Progenitor cell of endocrine pancreas (in vitro differentiated cells): ENCODE measurements around the gene NCAPD3. TPM values are rescaled to one million over a fixed set of nuclear protein-coding genes. Genes with fewer than 3 reads are reported as not detected.

ENCODE experiments used
- DNase-seq: peaks from one replicate; pipeline ENCODE4 v3.0.0; 2021; ENCODE audit warnings: low spot score; ENCODE audit not compliant: unreplicated experiment
- H3K27ac Mint-ChIP-seq: 2 replicates; pipeline ENCODE4 v1.8.0; 2021; ENCODE audit warnings: mild to moderate bottlenecking, moderate library complexity, mixed read lengths
- H3K27me3 Mint-ChIP-seq: 2 replicates; pipeline ENCODE4 v1.8.0; 2021; ENCODE audit warnings: mixed read lengths
- H3K36me3 Mint-ChIP-seq: 2 replicates; pipeline ENCODE4 v1.8.0; 2022; ENCODE audit warnings: mixed read lengths; ENCODE audit not compliant: insufficient read depth
- H3K4me1 Mint-ChIP-seq: 2 replicates; pipeline ENCODE4 v1.8.0; 2021; ENCODE audit warnings: low read depth, mixed read lengths
- H3K4me3 Mint-ChIP-seq: 2 replicates; pipeline ENCODE4 v1.8.0; 2021; ENCODE audit warnings: low read depth, mild to moderate bottlenecking, moderate library complexity, mixed read lengths
- H3K9me3 Mint-ChIP-seq: 2 replicates; pipeline ENCODE4 v1.8.0; 2021; ENCODE audit warnings: low read depth, mixed read lengths
- total RNA-seq: library from RNA; stranded (reverse); gene quantifications from 2 replicates; pipeline ENCODE4 v1.2.1, GENCODE V29; 2021
- TF ChIP-seq, protein P1 (sequence below): fragments of 200-600 bp; sonication (generic); IDR thresholded peaks from one replicate; pipeline ENCODE4 v1.5.0; 2021; ENCODE audit warnings: antibody characterized with exemption, mild to moderate bottlenecking; ENCODE audit not compliant: unreplicated experiment

NCAPD3 gene
- total RNA-seq, 1 donor from 2014 or later: 30.0 TPM

DNA sequence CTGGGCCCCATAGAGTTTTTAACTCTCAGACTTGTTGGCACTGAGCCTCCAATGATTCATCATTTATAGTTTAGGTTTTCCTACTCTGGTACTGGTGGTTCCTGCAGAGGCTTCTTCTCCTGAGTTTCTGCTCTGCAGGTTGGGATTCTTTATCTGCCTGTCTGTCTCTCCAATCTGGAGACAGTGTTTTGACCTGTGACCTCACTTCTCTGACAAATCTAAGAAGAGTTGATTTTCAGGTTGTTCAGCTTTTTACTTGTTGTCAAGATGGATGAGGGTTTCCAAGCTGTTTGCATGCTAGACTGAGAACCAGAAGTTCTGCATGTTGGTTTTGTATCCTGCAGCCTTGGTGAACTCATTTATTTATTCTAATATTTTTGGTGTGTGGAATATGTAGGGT lies 91.0 kb downstream of the NCAPD3 start:
- Mint-ChIP-seq H3K36me3 (peaks cover 14% of the 10 kb centered on the region), H3K27me3 (no peaks in the 10 kb centered on the region), H3K4me3 (no peak overlapping the region), H3K9me3 (peaks cover 18% of the 10 kb centered on the region), H3K4me1 (peaks cover 2% of the 10 kb centered on the region), H3K27ac (no peak overlapping the region)
- DNase-seq: no peak
- TF ChIP-seq, protein P1, sequence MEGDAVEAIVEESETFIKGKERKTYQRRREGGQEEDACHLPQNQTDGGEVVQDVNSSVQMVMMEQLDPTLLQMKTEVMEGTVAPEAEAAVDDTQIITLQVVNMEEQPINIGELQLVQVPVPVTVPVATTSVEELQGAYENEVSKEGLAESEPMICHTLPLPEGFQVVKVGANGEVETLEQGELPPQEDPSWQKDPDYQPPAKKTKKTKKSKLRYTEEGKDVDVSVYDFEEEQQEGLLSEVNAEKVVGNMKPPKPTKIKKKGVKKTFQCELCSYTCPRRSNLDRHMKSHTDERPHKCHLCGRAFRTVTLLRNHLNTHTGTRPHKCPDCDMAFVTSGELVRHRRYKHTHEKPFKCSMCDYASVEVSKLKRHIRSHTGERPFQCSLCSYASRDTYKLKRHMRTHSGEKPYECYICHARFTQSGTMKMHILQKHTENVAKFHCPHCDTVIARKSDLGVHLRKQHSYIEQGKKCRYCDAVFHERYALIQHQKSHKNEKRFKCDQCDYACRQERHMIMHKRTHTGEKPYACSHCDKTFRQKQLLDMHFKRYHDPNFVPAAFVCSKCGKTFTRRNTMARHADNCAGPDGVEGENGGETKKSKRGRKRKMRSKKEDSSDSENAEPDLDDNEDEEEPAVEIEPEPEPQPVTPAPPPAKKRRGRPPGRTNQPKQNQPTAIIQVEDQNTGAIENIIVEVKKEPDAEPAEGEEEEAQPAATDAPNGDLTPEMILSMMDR: no peak

DNA sequence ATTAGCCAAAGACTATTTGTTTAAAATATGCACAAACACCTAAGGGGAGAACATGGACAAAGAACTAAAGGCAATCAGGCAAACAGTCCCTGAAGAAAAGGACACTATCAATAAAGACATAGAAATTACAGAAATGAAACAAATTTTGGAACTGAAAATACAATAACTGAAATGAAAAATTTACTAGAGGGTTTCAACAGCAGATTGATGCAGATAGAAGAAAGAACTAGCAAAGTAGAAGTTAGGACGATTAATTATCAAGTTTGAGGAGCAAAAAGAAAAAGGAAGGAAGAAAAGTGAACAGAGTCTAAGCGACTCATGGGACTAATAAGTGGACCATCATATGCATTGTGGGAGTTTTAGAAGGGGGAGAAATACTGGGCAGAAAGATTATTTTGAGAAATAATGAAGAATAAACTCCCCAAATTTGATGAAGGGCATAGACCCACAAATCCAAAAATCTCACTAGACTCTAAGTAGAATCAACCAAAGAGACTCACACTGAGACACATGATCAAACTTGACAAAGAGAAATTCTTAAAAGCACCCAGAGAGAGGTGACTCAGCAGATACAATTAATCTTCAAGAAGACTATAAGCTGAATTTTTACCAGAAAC lies 92.0 kb downstream of the NCAPD3 start:
- TF ChIP-seq, protein P1: no peak
- DNase-seq: no peak
- H3K27me3 Mint-ChIP-seq: peaks cover 4% of the 10 kb centered on the region
- H3K36me3 Mint-ChIP-seq: peaks cover 12% of the 10 kb centered on the region
- H3K9me3 Mint-ChIP-seq: peaks cover 18% of the 10 kb centered on the region
- H3K27ac Mint-ChIP-seq: no peak overlapping the region
- peaks cover 2% of the 10 kb centered on the region for H3K4me1 Mint-ChIP-seq
- H3K4me3 Mint-ChIP-seq: no peak overlapping the region

DNA sequence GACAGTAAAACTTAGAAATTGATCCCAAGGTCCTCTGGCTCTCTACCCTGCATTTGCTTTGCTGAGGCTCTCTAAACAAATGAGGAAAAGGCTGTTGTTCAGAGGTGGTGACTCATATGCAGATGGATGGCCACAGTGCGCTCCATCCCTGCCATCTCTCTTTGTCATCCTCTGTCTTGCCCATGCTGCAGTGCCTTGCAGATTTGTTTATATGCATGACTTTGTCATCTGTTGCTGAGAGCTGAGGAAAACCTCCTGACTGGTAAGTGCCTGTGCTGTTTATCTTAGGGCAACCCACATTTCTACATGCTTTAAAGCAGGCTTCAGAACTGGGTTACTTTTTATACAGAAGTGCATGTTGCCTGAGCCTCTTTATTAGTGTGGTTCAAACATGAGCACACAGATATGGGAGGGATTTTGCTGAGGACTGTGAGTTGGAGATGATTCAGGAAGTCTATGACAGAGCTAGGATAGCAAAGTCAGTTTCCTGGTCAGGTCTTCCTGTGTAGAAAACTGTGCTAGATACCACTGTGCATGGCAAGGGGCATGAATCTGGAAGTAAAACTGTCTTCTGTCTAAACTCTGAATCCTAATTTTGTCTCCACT lies 97.4 kb downstream of the NCAPD3 start:
- Mint-ChIP-seq H3K9me3 (peaks cover 1% of the 10 kb centered on the region), H3K4me3 (no peak overlapping the region), H3K4me1 (peaks cover 6% of the 10 kb centered on the region), H3K27ac (no peak overlapping the region), H3K27me3 (peaks cover 43% of the 10 kb centered on the region), H3K36me3 (peaks cover 5% of the 10 kb centered on the region)
- DNase-seq: no peak
- TF ChIP-seq, protein P1: no peak

DNA sequence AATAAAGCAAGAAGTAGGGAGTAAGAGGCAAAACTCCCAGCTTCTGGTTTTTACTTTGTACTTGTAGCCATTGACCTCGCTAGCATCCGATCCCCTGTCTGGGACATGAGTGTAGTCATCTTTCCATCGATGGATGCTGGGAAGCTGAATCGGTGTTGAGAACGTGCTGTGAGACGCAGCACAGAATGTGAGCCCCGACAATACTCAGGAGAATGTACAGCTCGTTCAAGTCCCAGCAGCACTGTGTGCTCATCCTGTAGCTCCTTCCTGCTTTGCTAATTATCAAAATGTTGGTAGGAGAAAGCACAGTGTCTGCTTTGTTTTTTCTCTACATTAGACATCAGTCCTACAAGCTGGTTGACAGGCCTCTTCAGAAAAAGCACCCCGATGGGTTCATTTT lies 98.3 kb downstream of the NCAPD3 start:
- no peak for DNase-seq
- peaks cover 6% of the 10 kb centered on the region for H3K4me1 Mint-ChIP-seq
- H3K27me3 Mint-ChIP-seq: peaks cover 43% of the 10 kb centered on the region
- no peak overlapping the region for H3K27ac Mint-ChIP-seq
- no peak overlapping the region for H3K4me3 Mint-ChIP-seq
- peaks cover 2% of the 10 kb centered on the region for H3K36me3 Mint-ChIP-seq
- H3K9me3 Mint-ChIP-seq: no peaks in the 10 kb centered on the region
- TF ChIP-seq, protein P1: no peak

DNA sequence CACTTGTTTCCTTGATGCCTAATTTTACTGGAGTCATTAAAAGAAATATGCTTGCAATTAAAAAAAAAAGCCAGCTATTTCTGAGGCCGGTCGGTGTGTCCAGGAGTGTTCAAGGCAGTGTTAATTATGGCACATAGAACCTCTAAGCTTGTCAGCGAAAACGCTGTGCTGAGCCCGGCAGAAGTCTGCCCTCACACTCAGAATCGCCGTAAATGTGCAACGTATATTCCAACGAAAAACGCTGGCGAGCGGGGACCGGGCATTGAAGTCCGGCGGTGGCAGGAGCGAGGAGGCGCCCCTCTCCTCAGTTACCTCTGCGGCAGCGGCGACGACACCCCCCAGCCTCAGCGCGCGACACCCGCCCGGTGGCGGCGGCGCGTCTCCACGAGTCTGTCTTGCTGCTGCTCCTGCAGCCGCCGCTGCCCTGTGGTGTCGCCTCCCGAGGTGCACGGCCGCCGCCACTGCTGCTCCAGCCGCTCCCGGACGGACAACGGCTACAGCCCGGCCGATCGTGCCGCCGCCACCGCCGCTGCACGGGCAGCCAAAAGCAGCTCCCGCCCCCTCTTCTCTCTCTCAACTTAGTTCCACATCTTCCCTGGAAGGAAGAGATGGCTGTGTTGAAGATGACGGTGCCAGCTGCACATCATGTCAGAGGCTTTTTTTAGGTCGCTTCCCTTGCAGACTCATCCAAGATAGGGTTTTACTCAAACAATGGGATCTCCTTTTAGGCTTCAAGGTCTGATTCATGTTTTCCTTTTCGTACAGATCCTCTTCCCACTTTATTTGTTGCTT lies 98.9 kb downstream of the NCAPD3 start:
- TF ChIP-seq, protein P1: peak; percentile 15
- H3K4me3 Mint-ChIP-seq: peak overlapping the region; percentile 54
- no peak overlapping the region for H3K27ac Mint-ChIP-seq
- H3K9me3 Mint-ChIP-seq: no peaks in the 10 kb centered on the region
- H3K36me3 Mint-ChIP-seq: peaks cover 2% of the 10 kb centered on the region
- peaks cover 11% of the 10 kb centered on the region for H3K4me1 Mint-ChIP-seq
- peaks cover 43% of the 10 kb centered on the region for H3K27me3 Mint-ChIP-seq
- peak; percentile 45 for DNase-seq
